Endothelial cell of umbilical vein (primary cell): ENCODE measurements around the gene LYSMD4. TPM values are rescaled to one million over a fixed set of nuclear protein-coding genes. Genes with fewer than 3 reads are reported as not detected.

Experiments used
- BruUV-seq: library from RNA; stranded (reverse); fragments of 400-500 nt; replicated peaks from 2 replicates; lab custom pipeline; 2021; lab: Mats Ljungman, UMichigan
- CTCF ChIA-PET: fragments of 300-600, 350-600 bp; sonication (Branson Sonifier 250); formaldehyde crosslinking; loops from one replicate; lab custom pipeline; 2021; ENCODE audit warnings: antibody characterized with exemption, inconsistent platforms; lab: Charles Lee
- POLR2A ChIA-PET: fragments of 300-600, 350-600 bp; sonication (Branson Sonifier 250); formaldehyde crosslinking; loops from one replicate; lab custom pipeline; 2021; ENCODE audit warnings: antibody characterized with exemption, inconsistent platforms; lab: Charles Lee
- DNase-seq: peaks from one replicate; pipeline ENCODE4 v3.0.0-alpha.2; 2011; ENCODE audit warnings: low read depth, low spot score
- FAIRE-seq: peaks from 2 replicates; lab custom pipeline; 2011; peaks lifted over from hg19 to GRCh38; lab: Jason Lieb, UNC
- H2AFZ ChIP-seq: 2 replicates; pipeline ENCODE4 v1.6.0; 2012; ENCODE audit warnings: low read depth, low read length, control low read depth, inconsistent platforms
- H3K27ac ChIP-seq: 2 replicates; pipeline ENCODE4 v1.5.1; 2011; ENCODE audit warnings: low read depth, mild to moderate bottlenecking, control low read depth, low read length, moderate library complexity; ENCODE audit not compliant: insufficient read depth
- H3K27me3 ChIP-seq, 2 experiments: 2 replicates each; pipeline versions ENCODE4 v1.6.0 to v1.6.1; 2011; ENCODE audit warnings: low read length in 2 of 2, mixed read lengths in 1 of 2; ENCODE audit not compliant: control insufficient read depth in 2 of 2, insufficient read depth in 2 of 2
- H3K36me3 ChIP-seq, 2 experiments: 2 replicates in 1 of 2; 3 replicates in 1 of 2; pipeline ENCODE4 v1.5.1; 2011; ENCODE audit warnings: low read length in 2 of 2, mild to moderate bottlenecking in 1 of 2, moderate library complexity in 1 of 2; ENCODE audit not compliant: control insufficient read depth in 2 of 2, insufficient read depth in 2 of 2; ENCODE audit errors: extremely low read depth in 1 of 2
- H3K4me1 ChIP-seq: 3 replicates; pipeline ENCODE4 v1.5.1; 2011; ENCODE audit warnings: mild to moderate bottlenecking, low read length; ENCODE audit not compliant: control insufficient read depth, insufficient read depth; ENCODE audit errors: extremely low read depth
- H3K4me2 ChIP-seq: 2 replicates; pipeline ENCODE4 v1.6.1; 2011; ENCODE audit warnings: low read length, control low read depth, mixed read lengths; ENCODE audit not compliant: insufficient read depth
- H3K4me3 ChIP-seq, 3 experiments: fragments of 200-600 bp in 1 of 3; sonication (generic), shearing (Covaris generic) in 1 of 3; replicated peaks in 1 of 3; 2 replicates each; pipeline ENCODE4 v1.5.1; 2011 to 2016; ENCODE audit warnings: control low read depth in 3 of 3, low read length in 3 of 3, mild to moderate bottlenecking in 2 of 3, inconsistent platforms in 1 of 3, low read depth in 1 of 3, moderate library complexity in 1 of 3; ENCODE audit not compliant: insufficient read depth in 1 of 3
- H3K79me2 ChIP-seq: 2 replicates; pipeline ENCODE4 v1.6.0; 2012; ENCODE audit warnings: low read length, inconsistent platforms; ENCODE audit not compliant: control insufficient read depth, insufficient read depth
- H3K9ac ChIP-seq: replicated peaks from 2 replicates; pipeline ENCODE3; 2011; ENCODE audit warnings: low read length, control low read depth; ENCODE audit not compliant: insufficient read depth; ENCODE audit errors: extremely low read depth
- H3K9me1 ChIP-seq: replicated peaks from 3 replicates; pipeline ENCODE4 v1.6.0; 2011; ENCODE audit warnings: mild to moderate bottlenecking, low read length; ENCODE audit not compliant: control insufficient read depth, insufficient read depth; ENCODE audit errors: extremely low read depth
- H3K9me3 ChIP-seq: replicated peaks from 2 replicates; pipeline ENCODE4 v1.5.1; 2012; ENCODE audit warnings: low read length, inconsistent platforms; ENCODE audit not compliant: control insufficient read depth, insufficient read depth
- H4K20me1 ChIP-seq: replicated peaks from 2 replicates; pipeline ENCODE3; 2011; ENCODE audit warnings: mild to moderate bottlenecking, low read length; ENCODE audit not compliant: control insufficient read depth, insufficient read depth; ENCODE audit errors: extremely low read depth
- CTCF ChIP-seq, 2 donors: IDR thresholded peaks; 1 replicate in 1 of 2; 2 replicates in 1 of 2; pipeline ENCODE4 v1.5.1; 2011; ENCODE audit warnings: low read length in 2 of 2, mild to moderate bottlenecking in 2 of 2, moderate library complexity in 2 of 2, control low read depth in 1 of 2, inconsistent platforms in 1 of 2, low read depth in 1 of 2; ENCODE audit not compliant: insufficient read depth in 1 of 2; ENCODE audit errors: extremely low read depth in 1 of 2
- EZH2 ChIP-seq: IDR thresholded peaks from 2 replicates; pipeline ENCODE4 v1.6.1; 2012; ENCODE audit warnings: borderline replicate concordance, low read depth, mild to moderate bottlenecking, moderate library complexity, low read length, inconsistent platforms; ENCODE audit not compliant: severe bottlenecking
- FOS ChIP-seq: IDR thresholded peaks from 2 replicates; pipeline ENCODE4 v1.6.1; 2011; ENCODE audit warnings: mild to moderate bottlenecking, low read length, moderate library complexity, borderline replicate concordance; ENCODE audit not compliant: insufficient read depth
- GATA2 ChIP-seq: IDR thresholded peaks from 2 replicates; pipeline ENCODE4 v1.7.0; 2011; ENCODE audit warnings: low read depth, mild to moderate bottlenecking, moderate library complexity, mixed read lengths, low read length; ENCODE audit not compliant: insufficient read length, insufficient read depth
- JUN ChIP-seq: IDR thresholded peaks from 2 replicates; pipeline ENCODE4 v1.6.1; 2011; ENCODE audit warnings: borderline replicate concordance, low read depth; ENCODE audit not compliant: insufficient read length, insufficient read depth
- MAX ChIP-seq: IDR thresholded peaks from 2 replicates; pipeline ENCODE4 v1.6.1; 2011; ENCODE audit not compliant: insufficient read depth, insufficient read length
- MYC ChIP-seq: IDR thresholded peaks from one replicate; pipeline ENCODE4 v1.6.1; 2011; ENCODE audit warnings: mild to moderate bottlenecking, low read depth, low read length
- POLR2A ChIP-seq: IDR thresholded peaks from 2 replicates; pipeline ENCODE4 v1.6.1; 2012; ENCODE audit warnings: low read depth, mild to moderate bottlenecking, control low read depth, low read length
- POLR2AphosphoS5 ChIP-seq: IDR thresholded peaks from 2 replicates; pipeline ENCODE4 v1.6.1; 2012; ENCODE audit warnings: low read depth, mild to moderate bottlenecking, control low read depth, low read length, moderate library complexity; ENCODE audit not compliant: insufficient read depth
- dilution Hi-C: fragments of 300-500 bp; cut with MboI; formaldehyde crosslinking; loops from one replicate; pipeline ENCODE4 v1.15.0; 2019; ENCODE audit warnings: low sequenced_read_pairs; ENCODE audit not compliant: extremely low pct_ligation_motif_present
- intact Hi-C: fragments of 100-400 bp; cut with micrococcal nuclease; formaldehyde crosslinking; loops from one replicate; pipeline ENCODE4 v1.10.0; 2022
- polyA plus RNA-seq, 4 experiments: library from polyadenylated mRNA; depleted of rRNA in 3 of 4; stranded (reverse) in 3 of 4; unstranded in 1 of 4; fragments of >200 nt; gene quantifications; 2 replicates each; pipeline versions ENCODE4 v1.2.1 to v1.2.3, GENCODE V29; 2011 to 2012; ENCODE audit warnings: missing spikeins in 1 of 4
- total RNA-seq: library from RNA; stranded (reverse); gene quantifications from 2 replicates; pipeline ENCODE4 v1.2.3, GENCODE V29; 2021

LYSMD4 gene
- total and polyA plus RNA-seq, 2 donors (not counting 3 experiments of a cell fraction or from before 2014, with no cell fraction given), result 7.0 to 7.1 TPM

GRCh38 chr15:99707473-99708270 is 25.6 kb downstream of the LYSMD4 start:
- H3K4me1 ChIP-seq, result peaks cover 45% of the 10 kb centered on the region
- POLR2A ChIA-PET, result no interaction called here
- H2AFZ ChIP-seq, result no peak overlapping the region
- peak; percentile 8 for FAIRE-seq
- DNase-seq, result peak; percentile 28
- dilution Hi-C loops, result loop anchor here (25.0 kb wide), 1 partner anchor 420 kb away; no protein-coding TSS in a partner anchor
- no peaks in the 10 kb centered on the region for H3K9me3 ChIP-seq
- no peaks in the 10 kb centered on the region for H3K27me3 ChIP-seq
- no peaks in the 10 kb centered on the region for H4K20me1 ChIP-seq
- TF ChIP-seq FOS (no peak), POLR2A (no peak), CTCF (IDR thresholded peaks at IDR 0.05; ENCODE audit: extremely low read depth in 1 of 2, insufficient read depth in 1 of 2, low read depth in 1 of 2, low read length in 2 of 2) (no peak), JUN (no peak), MAX (no peak), POLR2AphosphoS5 (no peak), MYC (no peak), EZH2 (no peak), GATA2 (no peak)
- CTCF ChIA-PET, result interaction anchor here (0.7 to 6.1 kb wide), 12 partner anchors 9 to 435 kb away, joined by 3 to 230 read pairs (median 3); no protein-coding TSS in a partner anchor
- peaks cover 2 to 12% of the 10 kb centered on the region in 2 experiments for H3K36me3 ChIP-seq
- H3K79me2 ChIP-seq, result no peaks in the 10 kb centered on the region
- peak overlapping the region; percentile 60 for H3K27ac ChIP-seq
- intact Hi-C loops, result loop anchor here (1.0 kb wide), 4 partner anchors 26 to 456 kb away; partner anchors contain the start of genes LRRC28 and LYSMD4
- H3K9ac ChIP-seq, result peak overlapping the region; percentile 26
- peak overlapping the region; percentile 62 for H3K4me2 ChIP-seq
- no peak overlapping the region for H3K4me3 ChIP-seq
- BruUV-seq, result no TSS peak
- no peaks in the 10 kb centered on the region for H3K9me1 ChIP-seq
